K562 (cell line): ENCODE data around the gene MYADML2. TPM values are rescaled to one million over a fixed set of nuclear protein-coding genes. Genes with fewer than 3 reads are reported as not detected.

Source experiments
- CBFA2T3 ChIP-seq: fragments of 450-650 bp; IDR thresholded peaks from 2 replicates; pipeline ENCODE4 v1.6.1; 2017
- CHAMP1 ChIP-seq: fragments of 450-650 bp; IDR thresholded peaks from 2 replicates; pipeline ENCODE4 v1.6.1; 2016; ENCODE audit warnings: mild to moderate bottlenecking
- CREB3L1 ChIP-seq: fragments of 450-650 bp; IDR thresholded peaks from 2 replicates; pipeline ENCODE4 v1.6.1; 2014; ENCODE audit warnings: low read depth, mild to moderate bottlenecking, moderate library complexity, borderline replicate concordance
- DDX20 ChIP-seq: fragments of 450-650 bp; IDR thresholded peaks from 2 replicates; pipeline ENCODE4 v1.6.1; 2016; ENCODE audit warnings: missing genetic modification characterization, low read depth, mild to moderate bottlenecking, missing compliant biosample characterization, moderate library complexity
- E2F6 ChIP-seq, 2 experiments: IDR thresholded peaks; 2 replicates each; pipeline ENCODE4 v1.6.1; 2011; ENCODE audit warnings: borderline replicate concordance in 1 of 2, control low read depth in 1 of 2, low read depth in 1 of 2, low read length in 1 of 2, mild to moderate bottlenecking in 1 of 2, mixed read lengths in 1 of 2, moderate library complexity in 1 of 2; ENCODE audit not compliant: insufficient read depth in 1 of 2, insufficient read length in 1 of 2, poor library complexity in 1 of 2, severe bottlenecking in 1 of 2; ENCODE audit errors: extremely low read depth in 1 of 2
- ESRRA ChIP-seq: fragments of 450-650 bp; IDR thresholded peaks from 2 replicates; pipeline ENCODE4 v1.6.1; 2014; ENCODE audit warnings: low read depth, mild to moderate bottlenecking, moderate library complexity, borderline replicate concordance
- JUNB ChIP-seq: fragments of 450-650 bp; formaldehyde crosslinking; conservative IDR thresholded peaks from 2 replicates; pipeline ENCODE4 v1.4.0; 2020; ENCODE audit warnings: mild to moderate bottlenecking
- MAFG ChIP-seq: fragments of 450-650 bp; conservative IDR thresholded peaks from 2 replicates; pipeline ENCODE4 v1.6.1; 2016; ENCODE audit warnings: missing genetic modification characterization, missing compliant biosample characterization
- MAZ ChIP-seq, 2 experiments: fragments of 450-650 bp in 1 of 2; sonication (generic) in 1 of 2; formaldehyde crosslinking; IDR thresholded peaks in 1 of 2; conservative IDR thresholded peaks in 1 of 2; 2 replicates each; pipeline versions ENCODE4 v1.4.0 to v1.5.0; 2020; ENCODE audit warnings: mild to moderate bottlenecking in 1 of 2, missing genetic modification reagents in 1 of 2
- NCOA6 ChIP-seq: fragments of 450-650 bp; IDR thresholded peaks from 2 replicates; pipeline ENCODE4 v1.6.1; 2017; ENCODE audit warnings: mild to moderate bottlenecking
- POLR2AphosphoS2 ChIP-seq: IDR thresholded peaks from 2 replicates; pipeline ENCODE4 v1.6.1; 2012; ENCODE audit warnings: low read length, improper control_type of control experiment
- PURB ChIP-seq: sonication (generic); formaldehyde crosslinking; IDR thresholded peaks from 2 replicates; pipeline ENCODE4 v1.9.0; 2021; ENCODE audit warnings: low read depth, mild to moderate bottlenecking, missing genetic modification reagents
- RAD21 ChIP-seq, 2 experiments: fragments of 250-450 bp in 1 of 2; fragments of 450-650 bp in 1 of 2; sonication (Bioruptor Pico) in 1 of 2; formaldehyde crosslinking in 1 of 2; IDR thresholded peaks in 1 of 2; conservative IDR thresholded peaks in 1 of 2; 2 replicates each; pipeline versions ENCODE4 v1.4.0 to v1.8.0; 2020 to 2022; ENCODE audit warnings: mild to moderate bottlenecking in 2 of 2, moderate library complexity in 1 of 2
- RBBP5 ChIP-seq: fragments of 200-600 bp; sonication (generic); IDR thresholded peaks from 2 replicates; pipeline ENCODE4 v1.6.1; 2012; ENCODE audit warnings: borderline replicate concordance, mild to moderate bottlenecking, low read length, control low read depth, inconsistent platforms; ENCODE audit not compliant: insufficient read depth, poor library complexity, severe bottlenecking
- SMAD4 ChIP-seq: fragments of 250-450 bp; sonication (Bioruptor Pico); conservative IDR thresholded peaks from 2 replicates; pipeline ENCODE4 v1.8.0; 2021; ENCODE audit warnings: inconsistent platforms, mild to moderate bottlenecking, moderate library complexity
- XRCC5 ChIP-seq: fragments of 200-400 bp; formaldehyde crosslinking; IDR thresholded peaks from 2 replicates; pipeline ENCODE4 v1.6.1; 2017; ENCODE audit warnings: low read depth, mild to moderate bottlenecking, low read length
- ZBTB7A ChIP-seq: IDR thresholded peaks from 2 replicates; pipeline ENCODE4 v1.6.1; 2011; ENCODE audit warnings: low read depth, mild to moderate bottlenecking, low read length, moderate library complexity, borderline replicate concordance; ENCODE audit not compliant: control insufficient read depth
- ZNF12 ChIP-seq: sonication (generic); formaldehyde crosslinking; IDR thresholded peaks from 2 replicates; pipeline ENCODE4 v1.4.0; 2020; ENCODE audit warnings: mild to moderate bottlenecking, missing genetic modification reagents
- ZNF41 ChIP-seq: fragments of 250-450 bp; sonication (Bioruptor Pico); conservative IDR thresholded peaks from 2 replicates; pipeline ENCODE4 v1.4.0; 2020; ENCODE audit warnings: mild to moderate bottlenecking
- ZNF740 ChIP-seq, 3 experiments: fragments of 200-800 bp in 1 of 3; sonication (Bioruptor generic) in 1 of 3; sonication (generic) in 1 of 3; formaldehyde crosslinking in 1 of 3; IDR thresholded peaks; 2 replicates each; pipeline versions ENCODE4 v1.6.1 to v1.8.0; 2016 to 2022; ENCODE audit warnings: mild to moderate bottlenecking in 2 of 3, missing compliant biosample characterization in 2 of 3, missing genetic modification characterization in 2 of 3, missing genetic modification reagents in 1 of 3
- polyA plus RNA-seq, 8 experiments: library from polyadenylated mRNA; depleted of rRNA in 4 of 8; stranded (reverse) in 5 of 8; unstranded in 3 of 8; fragments of >200 nt; fragmentation: Nextera tagmentation in 2 of 8; fragmentation: Illumina TruSeq in 1 of 8; extraction: Ambion mirVana in 2 of 8; extraction: Trizol in 1 of 8; gene quantifications; 2 replicates each; pipeline versions ENCODE4 v1.2.1 to v1.2.3, GENCODE V29; 2011 to 2014; ENCODE audit warnings: inconsistent platforms in 1 of 8, missing spikeins in 1 of 8
- total RNA-seq, 7 experiments: library from RNA; depleted of rRNA in 6 of 7; stranded (reverse); fragments of >200 nt in 6 of 7; fragmentation: Illumina TruSeq in 2 of 7; extraction: Trizol in 2 of 7; gene quantifications; 2 replicates each; pipeline versions ENCODE4 v1.2.1 to v1.2.3, GENCODE V29; 2011 to 2021; ENCODE audit warnings: low replicate concordance in 1 of 7

Gene MYADML2
- total and polyA plus RNA-seq, 9 of the 15 experiments (the other 6 are each of a cell fraction or from before 2014, with no cell fraction given), result not detected

- TF ChIP-seq CHAMP1 (no peak), SMAD4 (CRISPR knock-in tag) (peak; percentile 84), DDX20 (tag) (no peak), RAD21 (CRISPR knock-in tag; conservative IDR thresholded peaks at IDR 0.05 in 1 of 2, IDR thresholded peaks at IDR 0.05 in 1 of 2) (peak; percentile 92 to 95), RBBP5 (peak; percentile 79), JUNB (CRISPR knock-in tag) (no peak), ZBTB7A (peak; percentile 93), ESRRA (0 out of 2 replicates have a peak, but pooled peaks have one; percentile 5), POLR2AphosphoS2 (no peak), ZNF41 (CRISPR knock-in tag) (no peak), CBFA2T3 (no peak), ZNF740 (CRISPR knock-in tag; IDR thresholded peaks at IDR 0.05) (peak; percentile 40; the same call in 1 of the 2 replicates), ZNF740 (tag; IDR thresholded peaks at IDR 0.05) (no peak; a peak in 1 of 4 replicates), NCOA6 (peak; percentile 84), MAFG (tag) (no peak), ZNF12 (no peak), XRCC5 (no peak), E2F6 (IDR thresholded peaks at IDR 0.05; ENCODE audit: borderline replicate concordance in 1 of 2, extremely low read depth in 1 of 2, insufficient read depth in 1 of 2, insufficient read length in 1 of 2, low read depth in 1 of 2, low read length in 1 of 2, poor library complexity in 1 of 2, severe bottlenecking in 1 of 2) (peak; percentile 72 to 91), PURB (CRISPR knock-in tag) (no peak), CREB3L1 (peak; percentile 46; the same call in 1 of the 2 replicates), MAZ (CRISPR knock-in tag; conservative IDR thresholded peaks at IDR 0.05 in 1 of 2, IDR thresholded peaks at IDR 0.05 in 1 of 2) (peak in 1 of 2 experiments; percentile 68; a peak in 2 of 4 replicates)
Measured at GRCh38 chr17:81959362-81960129, 12.5 kb upstream of the MYADML2 start (continued).
